Stimulated activated CD4-positive, alpha-beta T cell treated with anti-CD3 and anti-CD28 coated beads, Interleukin-15, amount 100 ng/mL, for 48 hours (primary cell): Measurements from ENCODE around the gene UBLCP1.
A peak's percentile ranks its signal among the peaks of the same experiment; 100 is the strongest.

Experiments used
- DNase-seq, 2 donors: peaks; one replicate each; pipeline ENCODE4 v3.0.0-alpha.2; 2020; ENCODE audit warnings: low read depth in 2 of 2

UBLCP1 gene

GRCh38 chr5:159311063-159311462 lies 48.0 kb downstream of the UBLCP1 start:
- DNase-seq, result no peak

GRCh38 chr5:159313197-159313596 lies 50.1 kb downstream of the UBLCP1 start:
- DNase-seq, result no peak

GRCh38 chr5:159316519-159317383 lies 53.7 kb downstream of the UBLCP1 start:
- peak in 1 of 2 donors; percentile 21 for DNase-seq

GRCh38 chr5:159317849-159318248 lies 54.8 kb downstream of the UBLCP1 start:
- no peak for DNase-seq

GRCh38 chr5:159318448-159318847 lies 55.4 kb downstream of the UBLCP1 start:
- DNase-seq, result no peak

GRCh38 chr5:159319363-159319762 lies 56.3 kb downstream of the UBLCP1 start:
- DNase-seq, result no peak

- DNase-seq, result no peak
Measured at GRCh38 chr5:159319832-159320231, 56.7 kb downstream of the UBLCP1 start.

GRCh38 chr5:159322180-159322579 lies 59.1 kb downstream of the UBLCP1 start:
- no peak for DNase-seq

- no peak for DNase-seq
Measured at GRCh38 chr5:159324102-159324755, 61.1 kb downstream of the UBLCP1 start.

GRCh38 chr5:159324986-159325385 lies 61.9 kb downstream of the UBLCP1 start:
- DNase-seq, result no peak

- no peak for DNase-seq
Measured at GRCh38 chr5:159330131-159330800, 67.2 kb downstream of the UBLCP1 start, which contains the start of gene IL12B. TSS of gene IL12B (minus strand) at chr5:159330487. CDS start at chr5:159326782, 3,705 bp downstream.

GRCh38 chr5:159331093-159331973 lies 68.2 kb downstream of the UBLCP1 start:
- peak; percentile 44 to 66 for DNase-seq

GRCh38 chr5:159332800-159333544 lies 69.9 kb downstream of the UBLCP1 start:
- no peak for DNase-seq

GRCh38 chr5:159333545-159333925 lies 70.4 kb downstream of the UBLCP1 start:
- DNase-seq, result no peak
